ENCODE measurements around the gene FOXP4.

Gene FOXP4

GRCh38 chr6:41502917-41503671, 43.1 kb upstream of the FOXP4 start:
- TF ChIP-seq CTCF (IDR thresholded peaks at IDR 0.05; ENCODE audit: low read depth, low read length, missing control alignments), result no peak
- no peak for DNase-seq (ENCODE audit: extremely low read depth, low read depth)
- H3K4me3 ChIP-seq (replicated peaks; ENCODE audit: low read depth, low read length), result no peak overlapping the region

- DNase-seq (ENCODE audit: extremely low read depth, low read depth), result no peak
- H3K4me3 ChIP-seq (replicated peaks; ENCODE audit: low read depth, low read length), result peak overlapping the region; percentile 22; the same call in 1 of the 2 replicates
- no peak for TF ChIP-seq CTCF (IDR thresholded peaks at IDR 0.05; ENCODE audit: low read depth, low read length, missing control alignments)
Measured at GRCh38 chr6:41503827-41504465, 42.2 kb upstream of the FOXP4 start.

- no peak for TF ChIP-seq CTCF (IDR thresholded peaks at IDR 0.05; ENCODE audit: low read depth, low read length, missing control alignments)
- no peak overlapping the region for H3K4me3 ChIP-seq (replicated peaks; ENCODE audit: low read depth, low read length)
- no peak for DNase-seq (ENCODE audit: extremely low read depth, low read depth)
Measured at GRCh38 chr6:41504466-41505121, 41.6 kb upstream of the FOXP4 start.

GRCh38 chr6:41505122-41506049, 40.8 kb upstream of the FOXP4 start:
- TF ChIP-seq CTCF (IDR thresholded peaks at IDR 0.05; ENCODE audit: low read depth, low read length, missing control alignments), result no peak
- DNase-seq (ENCODE audit: extremely low read depth, low read depth), result peak; percentile 21
- peak overlapping the region; percentile 19; the same call in 1 of the 2 replicates for H3K4me3 ChIP-seq (replicated peaks; ENCODE audit: low read depth, low read length)

- no peak overlapping the region for H3K4me3 ChIP-seq (replicated peaks; ENCODE audit: low read depth, low read length)
- no peak for TF ChIP-seq CTCF (IDR thresholded peaks at IDR 0.05; ENCODE audit: low read depth, low read length, missing control alignments)
- DNase-seq (ENCODE audit: extremely low read depth, low read depth), result no peak
Measured at GRCh38 chr6:41508479-41508878, 37.7 kb upstream of the FOXP4 start.

GRCh38 chr6:41509580-41509979, 36.6 kb upstream of the FOXP4 start:
- no peak for TF ChIP-seq CTCF (IDR thresholded peaks at IDR 0.05; ENCODE audit: low read depth, low read length, missing control alignments)
- no peak for DNase-seq (ENCODE audit: extremely low read depth, low read depth)
- H3K4me3 ChIP-seq (replicated peaks; ENCODE audit: low read depth, low read length), result no peak overlapping the region

All from HFF-Myc (cell line).